Activated naive CD4-positive, alpha-beta T cell treated with anti-CD3 and anti-CD28 coated beads, Interleukin-2, amount 50 U/mL, for 72 hours (primary cell): Measurements from ENCODE around the gene AMMECR1. TPM values are rescaled to one million over a fixed set of nuclear protein-coding genes. Genes with fewer than 3 reads are reported as not detected.

Experiments
- ATAC-seq, 2 donors: fragments of 150-1000 bp; cut with Tn5 transposase; 2 replicates each; pipeline ENCODE4 v1.10.0; 2021; ENCODE audit warnings: mild to moderate bottlenecking in 2 of 2, moderate library complexity in 2 of 2
- DNase-seq, 2 donors: peaks; one replicate each; pipeline ENCODE4 v3.0.0; 2021 to 2022; ENCODE audit warnings: low spot score in 2 of 2
- H3K27ac Mint-ChIP-seq, 2 donors: one replicate each; pipeline ENCODE4 v1.8.0; 2022; ENCODE audit warnings: mild to moderate bottlenecking in 2 of 2, mixed read lengths in 2 of 2
- H3K36me3 Mint-ChIP-seq, 2 donors: one replicate each; pipeline ENCODE4 v1.8.0; 2022; ENCODE audit warnings: mixed read lengths in 2 of 2
- H3K9me3 Mint-ChIP-seq, 2 donors: one replicate each; pipeline ENCODE4 v1.8.0; 2022; ENCODE audit warnings: mixed read lengths in 2 of 2
- total RNA-seq, 2 donors: library from RNA; stranded (reverse); gene quantifications; one replicate each; pipeline ENCODE4 v1.2.3, GENCODE V29; 2022

AMMECR1 gene
- total RNA-seq, 2 donors from 2014 or later, result 4.1 to 8.7 TPM

- no peaks in the 10 kb centered on the region for H3K36me3 Mint-ChIP-seq
- DNase-seq, result no peak
- no peaks in the 10 kb centered on the region for H3K9me3 Mint-ChIP-seq
- ATAC-seq, result peak in 1 of 2 donors; percentile 35
- no peak overlapping the region for H3K27ac Mint-ChIP-seq
These were observed 107.3 kb downstream of the AMMECR1 start for GRCh38 chrX:110210417-110211139.

DNA sequence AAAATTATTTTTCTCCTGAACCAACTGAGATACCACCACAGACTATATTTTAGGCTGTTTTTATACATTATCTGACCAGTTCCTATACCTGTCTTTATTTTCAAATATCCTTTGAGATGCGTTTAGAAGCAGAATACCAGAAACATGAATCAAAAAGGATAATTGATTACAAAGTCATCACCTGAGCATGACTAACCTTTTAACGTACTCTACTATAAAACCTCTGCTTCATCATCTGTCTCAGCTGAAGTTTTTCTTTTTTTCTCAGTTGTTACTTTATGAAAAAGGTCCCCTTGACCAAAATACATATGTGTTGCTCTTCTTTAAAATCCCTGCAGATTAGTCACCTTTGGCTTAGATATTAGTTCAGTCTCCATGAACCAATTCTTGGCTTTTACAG is 109.8 kb downstream of the AMMECR1 start:
- H3K36me3 Mint-ChIP-seq, result no peaks in the 10 kb centered on the region
- no peak for ATAC-seq
- no peak overlapping the region for H3K27ac Mint-ChIP-seq
- no peak for DNase-seq
- H3K9me3 Mint-ChIP-seq, result no peaks in the 10 kb centered on the region

GRCh38 chrX:110204986-110205385 is 112.9 kb downstream of the AMMECR1 start:
- H3K9me3 Mint-ChIP-seq, result no peaks in the 10 kb centered on the region
- no peaks in the 10 kb centered on the region for H3K36me3 Mint-ChIP-seq
- peak overlapping the region; percentile 46 to 56 for H3K27ac Mint-ChIP-seq
- ATAC-seq (peak; percentile 71 to 85), DNase-seq (no peak)

GRCh38 chrX:110201799-110202198 is 116.1 kb downstream of the AMMECR1 start:
- no peaks in the 10 kb centered on the region for H3K9me3 Mint-ChIP-seq
- DNase-seq (no peak), ATAC-seq (peak in 1 of 2 donors; percentile 65)
- no peaks in the 10 kb centered on the region for H3K36me3 Mint-ChIP-seq
- H3K27ac Mint-ChIP-seq, result no peak overlapping the region

- no peak overlapping the region for H3K27ac Mint-ChIP-seq
- ATAC-seq, result no peak
These were observed 122.9 kb downstream of the AMMECR1 start for GRCh38 chrX:110194977-110195376.

DNA sequence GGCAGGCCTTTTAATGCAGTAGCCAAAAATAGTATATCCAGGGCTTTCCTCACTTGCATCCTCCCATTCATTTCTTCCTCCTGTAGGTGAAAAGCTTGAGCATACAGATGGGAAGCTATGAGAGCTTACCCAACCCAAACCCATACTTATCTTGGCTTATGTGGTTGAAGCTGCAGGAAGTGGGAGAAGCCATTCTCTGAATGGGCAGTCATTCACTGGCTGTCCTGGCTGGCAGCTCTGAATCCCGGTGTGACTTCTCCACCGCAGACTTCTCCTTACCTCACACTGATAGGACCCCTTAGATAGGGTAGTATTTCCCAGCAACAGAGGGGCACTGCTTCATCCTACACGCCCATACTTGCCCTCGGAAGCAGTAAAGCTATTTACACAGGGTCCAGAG is 125.4 kb downstream of the AMMECR1 start:
- no peak overlapping the region for H3K27ac Mint-ChIP-seq
- no peaks in the 10 kb centered on the region for H3K9me3 Mint-ChIP-seq
- no peaks in the 10 kb centered on the region for H3K36me3 Mint-ChIP-seq
- no peak for DNase-seq
- ATAC-seq, result no peak

More at GRCh38 chrX:110194977-110195376, 122.9 kb downstream of the AMMECR1 start:
- Mint-ChIP-seq H3K36me3 (no peaks in the 10 kb centered on the region), H3K9me3 (no peaks in the 10 kb centered on the region)
- no peak for DNase-seq

GRCh38 chrX:110188701-110189558 is 129.0 kb downstream of the AMMECR1 start:
- Mint-ChIP-seq H3K27ac (peak overlapping the region; percentile 13 to 70), H3K36me3 (peaks cover 0 to 10% of the 10 kb centered on the region in 2 donors), H3K9me3 (peaks cover 0 to 5% of the 10 kb centered on the region in 2 donors)
- DNase-seq (no peak), ATAC-seq (peak; percentile 57 to 69)

DNA sequence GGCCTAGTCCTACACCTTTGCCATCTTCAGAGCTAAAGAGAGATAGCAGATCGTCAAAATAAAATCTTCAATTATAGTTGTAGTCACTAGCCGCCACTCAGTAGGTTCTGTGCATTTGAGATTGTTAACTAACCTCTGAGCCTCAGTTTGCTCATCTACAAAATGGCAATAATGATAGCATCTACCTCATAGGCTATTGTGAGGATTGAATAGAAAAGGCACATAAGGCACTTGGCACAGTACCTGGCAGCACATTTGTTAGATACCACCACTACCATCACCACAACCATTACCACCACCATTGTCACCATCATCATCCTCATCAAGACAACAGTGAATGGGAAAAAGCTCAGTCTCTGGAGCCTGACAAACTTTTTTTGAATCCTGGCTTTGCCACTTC is 134.6 kb downstream of the AMMECR1 start:
- peaks cover 0 to 13% of the 10 kb centered on the region in 2 donors for H3K36me3 Mint-ChIP-seq
- no peak for ATAC-seq
- no peak overlapping the region for H3K27ac Mint-ChIP-seq
- H3K9me3 Mint-ChIP-seq, result peaks cover 0 to 5% of the 10 kb centered on the region in 2 donors
- DNase-seq, result no peak

- ATAC-seq (no peak), DNase-seq (no peak)
- H3K36me3 Mint-ChIP-seq, result peaks cover 0 to 13% of the 10 kb centered on the region in 2 donors
- no peak overlapping the region for H3K27ac Mint-ChIP-seq
- peaks cover 0 to 5% of the 10 kb centered on the region in 2 donors for H3K9me3 Mint-ChIP-seq
These were observed 135.0 kb downstream of the AMMECR1 start for GRCh38 chrX:110182865-110183264.

DNA sequence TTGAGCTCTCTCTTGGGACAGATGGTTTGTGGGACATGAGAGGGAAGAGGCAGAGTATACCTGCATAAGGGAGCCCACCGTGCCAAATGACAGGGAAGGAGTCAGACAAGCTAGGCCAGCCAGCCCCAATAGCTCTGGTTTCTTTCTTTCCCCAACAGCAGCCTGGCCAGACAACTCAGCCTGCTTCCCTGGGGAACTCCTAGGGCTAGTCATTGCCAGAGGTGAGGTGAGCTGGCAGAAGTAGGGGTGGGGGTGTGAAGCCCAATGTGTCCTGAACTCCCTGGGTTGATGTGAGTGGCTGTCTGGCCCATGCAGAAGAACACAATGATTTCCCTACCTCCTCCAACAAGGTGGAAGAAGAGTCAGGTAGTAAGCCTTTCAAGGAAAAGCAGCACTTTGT is 135.5 kb downstream of the AMMECR1 start:
- DNase-seq, result no peak
- peak; percentile 26 to 51 for ATAC-seq
- Mint-ChIP-seq H3K9me3 (peaks cover 0 to 5% of the 10 kb centered on the region in 2 donors), H3K27ac (no peak overlapping the region), H3K36me3 (peaks cover 0 to 13% of the 10 kb centered on the region in 2 donors)

- ATAC-seq, result no peak
- peaks cover 0 to 11% of the 10 kb centered on the region in 2 donors for H3K36me3 Mint-ChIP-seq
- no peak for DNase-seq
- H3K9me3 Mint-ChIP-seq, result peaks cover 0 to 5% of the 10 kb centered on the region in 2 donors
- H3K27ac Mint-ChIP-seq, result peak overlapping the region in 1 of 2 donors; percentile 74
These were observed 136.3 kb downstream of the AMMECR1 start for GRCh38 chrX:110181459-110182137.

DNA sequence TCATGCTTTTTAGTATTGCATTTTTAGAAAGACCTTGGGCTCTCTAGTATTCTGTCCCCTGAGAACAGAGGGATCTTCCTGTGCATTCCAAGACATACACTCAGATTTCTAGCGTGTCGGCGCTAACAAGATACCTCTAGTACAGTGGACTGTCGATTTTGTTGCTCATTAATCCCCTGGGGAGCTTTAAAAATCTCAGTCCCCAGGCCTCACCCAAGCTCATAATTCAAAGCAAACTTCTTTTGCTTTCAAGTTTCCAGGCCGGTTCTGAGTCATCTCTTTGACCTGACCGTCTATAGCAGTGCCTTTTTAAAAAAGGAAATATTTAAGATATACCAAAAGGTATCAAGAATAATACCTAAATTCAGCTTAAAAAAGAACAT is 137.0 kb downstream of the AMMECR1 start:
- no peak for DNase-seq
- Mint-ChIP-seq H3K9me3 (peaks cover 0 to 5% of the 10 kb centered on the region in 2 donors), H3K36me3 (peaks cover 0 to 6% of the 10 kb centered on the region in 2 donors), H3K27ac (no peak overlapping the region)
- ATAC-seq, result no peak

GRCh38 chrX:110180176-110180927 is 137.5 kb downstream of the AMMECR1 start:
- H3K9me3 Mint-ChIP-seq, result peaks cover 0 to 5% of the 10 kb centered on the region in 2 donors
- ATAC-seq (no peak), DNase-seq (no peak)
- peaks cover 0 to 6% of the 10 kb centered on the region in 2 donors for H3K36me3 Mint-ChIP-seq
- no peak overlapping the region for H3K27ac Mint-ChIP-seq

GRCh38 chrX:110178179-110178865 is 139.6 kb downstream of the AMMECR1 start:
- Mint-ChIP-seq H3K9me3 (no peaks in the 10 kb centered on the region), H3K36me3 (no peaks in the 10 kb centered on the region), H3K27ac (peak overlapping the region in 1 of 2 donors; percentile 9)
- DNase-seq, result no peak
- ATAC-seq, result no peak

DNA sequence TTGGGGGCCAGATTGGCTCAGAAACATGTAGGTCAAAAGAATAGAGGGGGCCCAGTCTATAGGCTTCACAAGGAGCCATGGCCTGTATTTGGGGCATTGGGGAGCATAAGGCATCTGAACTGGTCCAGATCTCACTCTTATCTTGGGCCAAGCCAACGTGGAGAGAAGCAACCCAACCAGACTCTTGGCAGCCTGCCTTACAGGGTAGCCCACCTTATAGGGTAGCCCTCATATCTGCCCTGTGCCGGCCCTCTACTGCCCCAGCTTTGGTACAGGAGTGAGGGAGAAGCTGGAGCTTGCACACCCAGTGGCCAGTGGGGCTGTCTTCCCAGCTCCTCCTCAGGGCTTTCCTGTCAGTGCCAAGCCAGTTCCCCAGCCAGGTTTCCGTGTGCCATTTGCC is 142.2 kb downstream of the AMMECR1 start:
- peak overlapping the region in 1 of 2 donors; percentile 77 for H3K27ac Mint-ChIP-seq

DNA sequence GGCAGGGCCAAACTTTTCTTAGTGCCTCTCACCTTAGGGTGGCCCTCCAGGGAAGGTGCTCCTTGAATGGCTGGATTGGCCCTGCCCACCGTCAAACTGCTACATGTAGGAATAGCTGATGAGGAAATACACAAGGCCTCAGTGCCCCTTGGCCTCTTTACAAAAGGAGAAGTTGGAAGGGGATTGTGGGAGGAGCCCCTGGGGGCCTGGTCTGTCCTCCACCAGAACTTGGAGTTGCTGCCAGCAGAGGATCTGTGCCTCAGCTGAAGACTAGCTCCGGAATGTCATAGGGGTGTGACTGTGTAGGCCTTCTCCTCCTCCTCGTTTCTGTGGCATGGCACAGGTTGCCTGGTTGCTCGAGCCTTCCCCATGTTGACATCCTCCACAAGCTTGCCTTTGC is 142.7 kb downstream of the AMMECR1 start:
- ATAC-seq (no peak), DNase-seq (no peak)
- H3K36me3 Mint-ChIP-seq, result peaks cover 0 to 6% of the 10 kb centered on the region in 2 donors

More for the DNA sequence above, 142.2 kb downstream of the AMMECR1 start:
- ATAC-seq (no peak), DNase-seq (no peak)
- Mint-ChIP-seq H3K36me3 (peaks cover 0 to 6% of the 10 kb centered on the region in 2 donors), H3K9me3 (no peaks in the 10 kb centered on the region)

More for the DNA sequence above, 142.7 kb downstream of the AMMECR1 start:
- no peaks in the 10 kb centered on the region for H3K9me3 Mint-ChIP-seq
- H3K27ac Mint-ChIP-seq, result peak overlapping the region in 1 of 2 donors; percentile 77
